Measurements from ENCODE around the gene URI1.
"Not testable (repeated sequence)": the region's sequence is repeated elsewhere in the genome, so short reads cannot be mapped to it uniquely, and the experiment has no call there.

The URI1 gene

GRCh38 chr19:30020189-30020588, 78.2 kb downstream of the URI1 start:
- in situ Hi-C loops (cut with MboI; ENCODE audit: low sequenced_read_pairs) = no loop called here

GRCh38 chr19:30022659-30023058, 80.6 kb downstream of the URI1 start:
- in situ Hi-C loops (cut with MboI; ENCODE audit: low sequenced_read_pairs) = no loop called here

- in situ Hi-C loops (cut with MboI; ENCODE audit: low sequenced_read_pairs) = no loop called here
Observed at GRCh38 chr19:30023330-30023729, 81.3 kb downstream of the URI1 start.

DNA sequence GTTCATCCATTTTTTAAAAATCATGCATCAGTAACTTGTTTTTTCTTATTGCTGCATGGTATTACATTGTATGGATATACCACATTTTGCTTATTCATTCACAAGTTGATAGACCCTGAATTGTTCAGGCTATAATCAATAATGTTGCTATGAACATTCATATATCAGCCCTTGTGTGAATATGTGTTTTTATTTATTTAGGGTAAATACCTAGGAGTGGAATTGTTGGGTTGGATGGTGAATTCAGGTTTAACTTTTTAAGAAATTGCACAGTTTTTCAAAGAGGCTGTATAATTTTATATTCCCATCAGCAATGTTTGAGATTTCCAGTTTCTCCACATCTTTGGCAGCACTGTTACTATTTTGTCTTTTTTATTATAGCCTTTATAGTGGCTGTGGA, 82.1 kb downstream of the URI1 start:
- in situ Hi-C loops (cut with MboI; ENCODE audit: low sequenced_read_pairs) = no loop called here

GRCh38 chr19:30026933-30027332, 84.9 kb downstream of the URI1 start:
- in situ Hi-C loops (cut with MboI; ENCODE audit: low sequenced_read_pairs) = no loop called here

- in situ Hi-C loops (cut with MboI; ENCODE audit: low sequenced_read_pairs) = no loop called here
Observed at GRCh38 chr19:30028118-30028991, 86.3 kb downstream of the URI1 start.

DNA sequence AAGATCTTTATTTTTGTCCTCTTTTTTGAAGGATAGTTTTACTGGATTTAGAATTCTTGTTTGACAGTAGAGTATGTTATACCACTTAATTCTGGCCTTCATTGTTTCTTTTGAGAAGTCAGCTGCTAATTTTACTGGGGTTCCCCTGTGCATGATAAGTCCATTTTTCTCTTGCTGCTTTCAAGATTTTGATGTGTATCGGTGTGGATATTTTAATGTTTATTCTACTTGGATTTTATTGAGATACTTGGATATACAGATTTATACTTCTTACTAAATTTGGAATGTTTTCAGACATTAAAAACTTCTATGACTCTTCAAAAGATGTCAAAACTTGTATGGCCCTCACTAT, 86.9 kb downstream of the URI1 start:
- in situ Hi-C loops (cut with MboI; ENCODE audit: low sequenced_read_pairs) = no loop called here

GRCh38 chr19:30029721-30030510, 87.9 kb downstream of the URI1 start:
- in situ Hi-C loops (cut with MboI; ENCODE audit: low sequenced_read_pairs) = no loop called here

GRCh38 chr19:30034321-30034720, 92.3 kb downstream of the URI1 start:
- in situ Hi-C loops (cut with MboI; ENCODE audit: low sequenced_read_pairs) = no loop called here

- in situ Hi-C loops (cut with MboI; ENCODE audit: low sequenced_read_pairs) = no loop called here
Observed at GRCh38 chr19:30036154-30037129, 94.4 kb downstream of the URI1 start.

DNA sequence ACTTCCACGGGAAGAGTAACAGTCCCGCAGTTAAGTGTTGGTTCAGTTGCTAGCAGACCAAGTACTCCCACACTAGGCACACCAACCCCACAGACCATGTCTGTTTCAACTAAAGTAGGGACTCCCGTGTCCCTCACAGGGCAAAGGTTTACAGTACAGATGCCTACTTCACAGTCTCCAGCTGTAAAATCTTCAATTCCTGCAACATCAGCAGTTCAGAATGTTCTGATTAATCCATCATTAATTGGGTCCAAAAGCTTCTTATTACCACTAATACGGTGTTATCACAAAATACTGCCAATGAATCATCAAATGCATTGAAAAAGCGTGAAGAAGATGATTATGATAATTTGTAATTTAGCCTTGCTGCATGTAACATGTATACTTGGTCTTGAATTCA, 95.8 kb downstream of the URI1 start:
- in situ Hi-C loops (cut with MboI; ENCODE audit: low sequenced_read_pairs) = no loop called here

DNA sequence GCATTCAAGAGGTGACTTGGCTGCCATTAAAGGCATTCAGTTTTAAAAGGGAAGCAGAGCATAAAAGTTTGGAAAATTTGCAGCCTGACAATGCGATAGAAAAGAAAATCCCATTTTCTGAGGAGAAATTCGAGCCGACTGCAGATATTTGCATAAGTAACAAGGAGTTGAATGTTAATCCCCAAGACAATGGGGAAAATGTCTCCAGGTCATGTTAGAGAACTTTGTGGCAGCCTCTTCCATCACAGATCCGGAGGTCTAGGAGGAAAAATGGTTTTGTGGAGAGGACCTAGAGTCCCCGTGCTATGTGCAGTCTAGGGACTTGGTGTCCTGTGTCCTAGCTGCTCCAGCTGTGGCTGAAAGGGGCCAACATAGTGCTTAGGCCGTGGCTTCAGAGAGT, 99.9 kb downstream of the URI1 start:
- in situ Hi-C loops (cut with MboI; ENCODE audit: low sequenced_read_pairs) = not testable (repeated sequence)

GRCh38 chr19:30043008-30043407, 101.0 kb downstream of the URI1 start:
- in situ Hi-C loops (cut with MboI; ENCODE audit: low sequenced_read_pairs) = not testable (repeated sequence)

GRCh38 chr19:30044273-30045248, 102.5 kb downstream of the URI1 start:
- in situ Hi-C loops (cut with MboI; ENCODE audit: low sequenced_read_pairs) = no loop called here

DNA sequence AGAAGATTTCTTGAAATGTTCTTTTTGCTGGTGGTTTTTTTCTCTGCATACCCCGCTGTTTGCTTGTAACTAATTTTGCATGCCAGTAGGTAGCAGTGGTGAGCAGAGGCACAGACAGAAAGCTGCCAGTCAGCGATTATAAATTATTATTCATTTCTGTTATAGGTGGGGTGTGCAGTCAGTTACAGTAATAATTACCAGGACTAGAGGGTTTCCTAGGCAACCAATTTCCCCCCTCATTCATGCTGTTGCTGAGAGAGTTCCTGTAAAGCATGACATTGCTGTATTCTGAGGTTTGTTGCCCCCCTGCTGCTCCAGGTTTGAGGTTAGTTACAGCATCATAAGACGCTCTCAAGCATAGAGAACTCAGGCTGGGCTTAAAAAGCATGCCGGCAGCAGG, 104.5 kb downstream of the URI1 start:
- in situ Hi-C loops (cut with MboI; ENCODE audit: low sequenced_read_pairs) = no loop called here

- in situ Hi-C loops (cut with MboI; ENCODE audit: low sequenced_read_pairs) = no loop called here
Observed at GRCh38 chr19:30047432-30047831, 105.4 kb downstream of the URI1 start.

- in situ Hi-C loops (cut with MboI; ENCODE audit: low sequenced_read_pairs) = no loop called here
Observed at GRCh38 chr19:30049226-30049625, 107.2 kb downstream of the URI1 start.

GRCh38 chr19:30049846-30050667, 108.0 kb downstream of the URI1 start:
- in situ Hi-C loops (cut with MboI; ENCODE audit: low sequenced_read_pairs) = no loop called here
